Esophagus squamous epithelium (tissue), 5 donors: Measurements from ENCODE around the gene UNK. TPM values are rescaled to one million over a fixed set of nuclear protein-coding genes. Genes with fewer than 3 reads are reported as not detected.

Source experiments
- DNase-seq: peaks from one replicate; lab custom pipeline; 2025; lab: John Stamatoyannopoulos, UW
- H3K27ac ChIP-seq, 4 donors: fragments of 200-600 bp; sonication (generic); one replicate each; pipeline ENCODE4 v1.5.1; 2016 to 2019; ENCODE audit warnings: mild to moderate bottlenecking in 1 of 4
- H3K27me3 ChIP-seq, 4 donors: fragments of 200-600 bp; sonication (generic); 1 replicate in 3 of 4; 2 replicates in 1 of 4; pipeline versions ENCODE4 v1.5.1 to v1.6.0; 2017 to 2021; ENCODE audit warnings: antibody characterized with exemption in 1 of 4
- H3K36me3 ChIP-seq, 3 donors: fragments of 200-600 bp; sonication (generic); one replicate each; pipeline ENCODE4 v1.5.1; 2016 to 2019
- H3K4me1 ChIP-seq, 3 donors: fragments of 200-600 bp; sonication (generic); one replicate each; pipeline ENCODE4 v1.5.1; 2017 to 2019
- H3K4me3 ChIP-seq, 4 donors: fragments of 200-600 bp; sonication (generic); 1 replicate in 3 of 4; 2 replicates in 1 of 4; pipeline ENCODE4 v1.5.1; 2016 to 2019; ENCODE audit warnings: mild to moderate bottlenecking in 2 of 4, moderate library complexity in 1 of 4
- H3K9me3 ChIP-seq, 3 donors: fragments of 200-600 bp; sonication (generic); one replicate each; pipeline ENCODE4 v1.5.1; 2016 to 2019
- POLR2A ChIP-seq, 4 donors: fragments of 450-650 bp; IDR thresholded peaks; one replicate each; pipeline ENCODE4 v1.6.1; 2017; ENCODE audit warnings: antibody characterized with exemption in 4 of 4, mild to moderate bottlenecking in 4 of 4, moderate library complexity in 3 of 4
- WGBS, 2 donors: methylation state at CpG; one replicate each; pipeline ENCODE4 v1.1.5; 2018; 5-methylcytosine and 5-hydroxymethylcytosine counted together
- intact Hi-C: fragments of 100-400 bp; cut with DNase I; formaldehyde crosslinking; loops from one replicate; pipeline ENCODE4 v1.15.0; 2022
- total RNA-seq, 4 donors: library from RNA; depleted of rRNA; stranded (reverse); fragments of >200 nt; gene quantifications; one replicate each; pipeline ENCODE4 v1.1.0, GENCODE V29; 2016
- TF ChIP-seq, protein P1 (sequence below), 6 experiments: fragments of 450-650 bp in 4 of 6; fragments of 200-600 bp in 2 of 6; sonication (generic) in 2 of 6; IDR thresholded peaks; one replicate each; pipeline ENCODE4 v1.5.1; 2016 to 2019; ENCODE audit warnings: antibody characterized with exemption in 6 of 6, mild to moderate bottlenecking in 4 of 6, moderate library complexity in 4 of 6
- donor health status: DM: yes; HTN: yes; CAD: no.

The UNK gene
- total RNA-seq, 4 donors from 2014 or later = 14.8 to 27.3 (median 20.4) TPM

DNA sequence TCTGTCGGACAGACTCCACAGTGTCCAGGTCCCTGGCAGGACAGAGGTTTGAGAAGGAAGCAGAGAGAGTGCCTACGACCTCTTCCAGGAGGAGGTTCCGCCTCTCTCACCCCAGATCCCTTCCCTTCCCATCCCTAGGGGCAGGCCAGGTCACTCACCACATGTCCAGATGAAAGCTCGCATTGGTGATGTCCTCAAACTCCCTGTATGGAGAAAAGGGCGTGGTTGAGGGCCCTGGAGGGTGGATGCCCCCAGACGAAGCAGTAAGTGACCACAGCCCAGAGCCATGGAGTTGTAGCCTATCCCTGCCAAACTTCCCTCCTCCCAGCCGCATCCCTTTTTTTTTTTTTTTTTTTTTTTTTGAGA lies 56.2 kb downstream of the UNK start:
- WGBS, 2 donors = 54 to 82% methylated on average over 4 to 7 of the region's 7 CpGs
- Histone ChIP-seq H3K27me3 (no peaks in the 10 kb centered on the region), H3K27ac (no peak overlapping the region), H3K4me1 (peaks cover 18 to 42% (median 18%) of the 10 kb centered on the region in 3 donors), H3K4me3 (no peak overlapping the region), H3K36me3 (peaks cover 0 to 50% (median 0%) of the 10 kb centered on the region in 3 donors), H3K9me3 (no peaks in the 10 kb centered on the region)
- intact Hi-C loops = no loop called here
- TF ChIP-seq, protein P1, sequence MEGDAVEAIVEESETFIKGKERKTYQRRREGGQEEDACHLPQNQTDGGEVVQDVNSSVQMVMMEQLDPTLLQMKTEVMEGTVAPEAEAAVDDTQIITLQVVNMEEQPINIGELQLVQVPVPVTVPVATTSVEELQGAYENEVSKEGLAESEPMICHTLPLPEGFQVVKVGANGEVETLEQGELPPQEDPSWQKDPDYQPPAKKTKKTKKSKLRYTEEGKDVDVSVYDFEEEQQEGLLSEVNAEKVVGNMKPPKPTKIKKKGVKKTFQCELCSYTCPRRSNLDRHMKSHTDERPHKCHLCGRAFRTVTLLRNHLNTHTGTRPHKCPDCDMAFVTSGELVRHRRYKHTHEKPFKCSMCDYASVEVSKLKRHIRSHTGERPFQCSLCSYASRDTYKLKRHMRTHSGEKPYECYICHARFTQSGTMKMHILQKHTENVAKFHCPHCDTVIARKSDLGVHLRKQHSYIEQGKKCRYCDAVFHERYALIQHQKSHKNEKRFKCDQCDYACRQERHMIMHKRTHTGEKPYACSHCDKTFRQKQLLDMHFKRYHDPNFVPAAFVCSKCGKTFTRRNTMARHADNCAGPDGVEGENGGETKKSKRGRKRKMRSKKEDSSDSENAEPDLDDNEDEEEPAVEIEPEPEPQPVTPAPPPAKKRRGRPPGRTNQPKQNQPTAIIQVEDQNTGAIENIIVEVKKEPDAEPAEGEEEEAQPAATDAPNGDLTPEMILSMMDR (IDR thresholded peaks at IDR 0.05) = no peak
- TF ChIP-seq POLR2A (IDR thresholded peaks at IDR 0.05) = no peak
- no peak for DNase-seq

DNA sequence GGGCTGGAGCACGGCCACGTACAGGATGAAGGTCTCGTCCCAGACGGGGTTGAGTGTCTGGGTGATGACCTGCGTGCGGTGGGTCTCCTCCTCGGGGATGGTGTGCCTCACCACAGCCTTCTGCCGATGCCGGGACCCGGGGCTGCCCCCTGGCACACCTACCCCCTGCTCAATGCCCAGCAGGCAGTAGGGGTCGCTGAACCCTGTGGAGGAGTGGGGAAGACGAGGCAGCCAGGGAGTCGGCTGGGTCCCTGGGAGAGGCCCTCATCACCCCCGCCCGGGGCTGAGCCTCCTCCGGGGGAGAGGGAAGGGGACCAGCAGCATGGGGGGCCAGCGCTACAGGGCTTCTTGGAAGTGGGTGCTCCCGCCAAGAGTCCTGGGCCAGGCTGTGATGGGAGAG lies 57.8 kb downstream of the UNK start:
- TF ChIP-seq, protein P1 (IDR thresholded peaks at IDR 0.05) = no peak
- no peak for TF ChIP-seq POLR2A (IDR thresholded peaks at IDR 0.05)
- H3K36me3 ChIP-seq = peaks cover 14 to 51% (median 14%) of the 10 kb centered on the region in 3 donors
- H3K4me3 ChIP-seq = peak overlapping the region in 2 of 4 donors; percentile 40 to 59
- H3K9me3 ChIP-seq = no peaks in the 10 kb centered on the region
- no peaks in the 10 kb centered on the region for H3K27me3 ChIP-seq
- intact Hi-C loops = no loop called here
- peak overlapping the region in 2 of 4 donors; percentile 91 to 95 for H3K27ac ChIP-seq
- H3K4me1 ChIP-seq = peaks cover 26 to 57% (median 34%) of the 10 kb centered on the region in 3 donors
- WGBS, 2 donors = 94 to 95% methylated on average over 6 to 8 of the region's 18 CpGs
- DNase-seq = no peak

DNA sequence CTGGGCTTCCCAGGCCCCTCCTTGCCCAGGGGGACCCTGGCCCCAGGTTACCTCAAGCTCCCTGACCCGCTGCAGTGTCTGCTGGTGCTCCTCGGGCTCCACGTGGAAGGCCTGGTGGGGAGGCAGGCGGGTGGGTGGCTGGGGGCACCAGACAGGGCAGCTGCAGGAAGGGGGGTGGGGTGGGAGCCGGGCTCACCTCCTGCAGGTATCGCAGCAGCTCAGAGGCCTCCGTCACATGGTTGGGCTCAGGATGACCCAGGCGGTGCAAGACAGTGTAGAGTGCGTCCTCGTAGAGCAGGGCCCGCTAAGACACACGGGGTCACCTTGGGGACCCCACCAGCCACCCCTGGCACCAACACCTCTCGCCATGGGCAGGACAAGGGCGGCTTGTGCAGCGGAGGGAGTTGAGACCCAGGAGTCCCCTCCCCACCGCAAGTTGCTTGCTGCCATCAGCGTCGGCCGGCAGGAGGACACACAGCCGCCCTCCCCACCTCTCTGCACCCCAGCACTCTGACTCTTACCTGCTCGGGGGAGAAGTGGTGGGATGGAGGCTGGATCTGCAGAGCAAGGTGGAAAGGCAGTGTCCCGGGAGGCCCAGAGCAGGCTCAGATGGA lies 58.5 kb downstream of the UNK start:
- H3K27me3 ChIP-seq = no peaks in the 10 kb centered on the region
- no peaks in the 10 kb centered on the region for H3K9me3 ChIP-seq
- intact Hi-C loops = no loop called here
- H3K36me3 ChIP-seq = peaks cover 20 to 58% (median 21%) of the 10 kb centered on the region in 3 donors
- H3K4me1 ChIP-seq = peaks cover 26 to 63% (median 38%) of the 10 kb centered on the region in 3 donors
- peak overlapping the region; percentile 3 to 59 (median 40) for H3K4me3 ChIP-seq
- no peak for DNase-seq
- TF ChIP-seq POLR2A (IDR thresholded peaks at IDR 0.05) = no peak
- WGBS, 2 donors = 86 to 100% methylated on average over 1 to 5 of the region's 22 CpGs
- peak overlapping the region; percentile 90 to 95 (median 92) for H3K27ac ChIP-seq

DNA sequence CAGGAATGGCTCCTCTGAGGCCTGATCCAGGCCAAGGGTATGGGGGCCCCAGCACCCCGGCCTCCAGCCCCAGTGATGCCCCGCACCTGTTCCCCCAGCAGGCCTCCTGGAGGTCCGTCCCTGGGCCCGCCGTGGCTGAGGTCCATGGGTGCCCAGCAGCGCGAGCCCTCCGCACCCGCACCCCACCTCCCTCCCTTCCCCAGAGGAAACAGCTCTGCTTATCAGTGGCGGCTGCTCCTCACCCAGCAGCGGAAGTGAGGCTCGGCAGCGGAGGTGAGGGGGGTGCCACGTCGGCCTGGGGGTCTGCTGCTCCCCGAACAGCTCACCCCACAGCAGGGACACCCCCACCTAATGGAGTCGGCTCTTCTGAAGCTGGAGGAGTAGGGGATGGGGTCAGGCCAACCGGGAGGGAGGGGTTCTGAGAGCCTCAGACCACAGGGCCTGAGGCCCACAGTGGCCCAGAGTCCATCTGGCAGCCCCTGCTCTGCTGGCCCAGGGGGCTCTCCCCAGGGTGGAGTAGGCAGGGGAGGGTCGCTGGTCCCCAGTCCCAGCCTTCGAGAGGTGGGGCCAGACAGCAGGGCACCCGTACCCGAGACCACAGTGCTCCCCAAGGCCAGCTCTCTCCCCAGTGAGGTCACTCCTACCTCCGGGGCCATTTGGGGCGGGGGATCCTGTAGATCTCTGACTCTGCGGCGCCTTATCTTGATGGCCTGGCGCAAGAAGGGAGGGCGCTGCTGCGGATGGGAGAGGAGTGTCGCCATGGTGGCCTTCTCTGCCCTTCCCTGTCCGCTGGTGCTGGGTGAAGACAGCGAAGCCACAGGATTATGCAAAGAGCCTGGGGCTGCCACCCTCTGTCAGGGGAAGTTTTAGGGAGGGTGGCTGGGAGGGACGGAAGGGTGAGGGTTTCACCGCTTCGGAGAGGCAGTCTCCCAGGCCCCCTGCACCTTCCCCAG lies 59.2 kb downstream of the UNK start, which contains the start of gene UNC13D:
TSS of gene UNC13D (minus strand) at position 828 of the 953 bp plus-strand sequence. CDS start at position 761, 67 bp downstream.
- Histone ChIP-seq H3K27me3 (no peaks in the 10 kb centered on the region), H3K4me1 (peaks cover 26 to 71% (median 44%) of the 10 kb centered on the region in 3 donors), H3K4me3 (peak within 1 kb of the TSS; percentile 3 to 59 (median 40)), H3K27ac (peak within 1 kb of the TSS; percentile 90 to 95 (median 92)), H3K9me3 (no peaks in the 10 kb centered on the region), H3K36me3 (peaks cover 24 to 58% (median 24%) of the 10 kb centered on the region in 3 donors)
- no peak for DNase-seq
- WGBS, 2 donors = 90% methylated on average over 2 of the region's 35 CpGs; no CpG with 5 or more reads in 1 of the 2 donors
- TF ChIP-seq POLR2A (IDR thresholded peaks at IDR 0.05) = peak in 1 of 4 donors; percentile 69
- TF ChIP-seq, protein P1 (IDR thresholded peaks at IDR 0.05) = no peak
- intact Hi-C loops = no loop called here

DNA sequence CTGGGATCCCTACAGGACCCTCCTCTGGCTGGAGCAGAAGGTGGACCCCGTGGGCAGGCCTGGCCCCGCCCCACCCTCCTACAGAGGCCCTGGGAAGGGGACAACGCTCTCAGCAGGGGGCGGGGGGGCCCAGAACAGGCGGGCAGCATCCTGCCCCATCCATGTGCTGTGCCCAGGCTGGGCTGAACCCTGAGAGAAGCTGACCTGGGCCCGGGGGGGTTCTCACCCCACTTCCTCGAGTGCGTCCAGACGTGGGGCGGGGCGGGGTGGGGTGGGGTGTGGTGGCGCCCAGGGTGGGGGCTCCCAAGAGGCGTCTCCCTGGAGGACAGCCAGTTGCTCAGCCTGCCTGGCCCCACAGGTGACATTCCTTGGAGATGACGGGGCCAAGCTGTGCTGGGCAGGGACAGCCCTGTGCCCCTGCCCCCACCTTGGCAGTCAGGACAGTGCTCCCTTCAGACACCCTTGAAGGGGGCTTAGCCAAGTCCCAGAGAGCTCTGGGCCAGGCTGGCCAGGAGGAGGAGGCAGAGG lies 60.0 kb downstream of the UNK start:
- H3K4me3 ChIP-seq = peak overlapping the region; percentile 3 to 59 (median 40)

More for the DNA sequence above, 60.0 kb downstream of the UNK start:
- H3K9me3 ChIP-seq = no peaks in the 10 kb centered on the region
- H3K27me3 ChIP-seq = no peaks in the 10 kb centered on the region
- peak overlapping the region; percentile 90 to 95 (median 92) for H3K27ac ChIP-seq
- no CpG with 5 or more reads among the region's 14 CpGs for WGBS, 2 donors
- TF ChIP-seq, protein P1 (IDR thresholded peaks at IDR 0.05) = no peak
- TF ChIP-seq POLR2A (IDR thresholded peaks at IDR 0.05) = no peak
- intact Hi-C loops = no loop called here
- peaks cover 30 to 58% (median 30%) of the 10 kb centered on the region in 3 donors for H3K36me3 ChIP-seq
- DNase-seq = no peak
- H3K4me1 ChIP-seq = peaks cover 26 to 79% (median 51%) of the 10 kb centered on the region in 3 donors
